GM12873 (cell line): Measurements from ENCODE around the gene SLC6A5.

ENCODE experiments used
- TF ChIP-seq, protein P1 (sequence below): IDR thresholded peaks from 2 replicates; pipeline ENCODE4 v1.5.1; 2012; ENCODE audit warnings: low read depth, mild to moderate bottlenecking, moderate library complexity, low read length, control low read depth; ENCODE audit not compliant: insufficient read depth; ENCODE audit errors: missing control alignments

The SLC6A5 gene

DNA sequence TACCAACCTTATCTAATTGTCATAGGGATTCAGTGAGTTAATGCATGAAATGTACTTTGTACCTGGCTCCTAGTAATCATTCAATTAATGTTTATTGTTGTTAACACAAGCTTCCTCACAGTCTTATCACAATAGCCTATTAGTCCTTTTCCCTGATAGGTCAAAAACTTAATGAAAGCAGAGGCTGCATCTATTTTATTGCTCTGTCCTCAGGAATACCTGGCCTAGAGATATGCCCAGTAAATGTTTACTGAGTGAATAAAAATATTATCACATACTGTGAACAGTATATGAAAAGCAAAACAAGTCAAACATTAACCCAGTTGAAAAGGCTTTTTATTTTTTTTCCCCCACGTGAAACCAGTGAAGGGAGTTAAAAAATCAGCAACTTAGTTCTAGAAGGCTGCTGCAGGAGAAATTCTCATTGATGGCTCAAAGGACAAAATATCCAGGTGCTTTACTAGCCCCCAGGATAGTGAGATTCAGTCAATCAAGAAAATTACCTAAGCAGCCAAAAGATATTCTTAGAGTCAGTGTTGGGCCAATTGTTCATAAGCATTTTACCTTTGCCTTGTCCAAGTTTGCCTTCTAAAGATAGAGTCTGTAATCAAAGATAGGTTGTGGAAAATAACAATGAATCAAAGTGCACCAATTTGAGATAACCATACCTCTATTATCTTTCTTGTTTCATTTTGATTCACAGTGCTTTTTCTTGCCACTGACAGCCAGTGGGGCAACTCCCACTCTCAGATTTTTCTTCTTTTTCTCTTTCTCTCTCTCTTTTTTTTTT, 34.4 kb upstream of the SLC6A5 start:
- TF ChIP-seq, protein P1, sequence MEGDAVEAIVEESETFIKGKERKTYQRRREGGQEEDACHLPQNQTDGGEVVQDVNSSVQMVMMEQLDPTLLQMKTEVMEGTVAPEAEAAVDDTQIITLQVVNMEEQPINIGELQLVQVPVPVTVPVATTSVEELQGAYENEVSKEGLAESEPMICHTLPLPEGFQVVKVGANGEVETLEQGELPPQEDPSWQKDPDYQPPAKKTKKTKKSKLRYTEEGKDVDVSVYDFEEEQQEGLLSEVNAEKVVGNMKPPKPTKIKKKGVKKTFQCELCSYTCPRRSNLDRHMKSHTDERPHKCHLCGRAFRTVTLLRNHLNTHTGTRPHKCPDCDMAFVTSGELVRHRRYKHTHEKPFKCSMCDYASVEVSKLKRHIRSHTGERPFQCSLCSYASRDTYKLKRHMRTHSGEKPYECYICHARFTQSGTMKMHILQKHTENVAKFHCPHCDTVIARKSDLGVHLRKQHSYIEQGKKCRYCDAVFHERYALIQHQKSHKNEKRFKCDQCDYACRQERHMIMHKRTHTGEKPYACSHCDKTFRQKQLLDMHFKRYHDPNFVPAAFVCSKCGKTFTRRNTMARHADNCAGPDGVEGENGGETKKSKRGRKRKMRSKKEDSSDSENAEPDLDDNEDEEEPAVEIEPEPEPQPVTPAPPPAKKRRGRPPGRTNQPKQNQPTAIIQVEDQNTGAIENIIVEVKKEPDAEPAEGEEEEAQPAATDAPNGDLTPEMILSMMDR = no peak

DNA sequence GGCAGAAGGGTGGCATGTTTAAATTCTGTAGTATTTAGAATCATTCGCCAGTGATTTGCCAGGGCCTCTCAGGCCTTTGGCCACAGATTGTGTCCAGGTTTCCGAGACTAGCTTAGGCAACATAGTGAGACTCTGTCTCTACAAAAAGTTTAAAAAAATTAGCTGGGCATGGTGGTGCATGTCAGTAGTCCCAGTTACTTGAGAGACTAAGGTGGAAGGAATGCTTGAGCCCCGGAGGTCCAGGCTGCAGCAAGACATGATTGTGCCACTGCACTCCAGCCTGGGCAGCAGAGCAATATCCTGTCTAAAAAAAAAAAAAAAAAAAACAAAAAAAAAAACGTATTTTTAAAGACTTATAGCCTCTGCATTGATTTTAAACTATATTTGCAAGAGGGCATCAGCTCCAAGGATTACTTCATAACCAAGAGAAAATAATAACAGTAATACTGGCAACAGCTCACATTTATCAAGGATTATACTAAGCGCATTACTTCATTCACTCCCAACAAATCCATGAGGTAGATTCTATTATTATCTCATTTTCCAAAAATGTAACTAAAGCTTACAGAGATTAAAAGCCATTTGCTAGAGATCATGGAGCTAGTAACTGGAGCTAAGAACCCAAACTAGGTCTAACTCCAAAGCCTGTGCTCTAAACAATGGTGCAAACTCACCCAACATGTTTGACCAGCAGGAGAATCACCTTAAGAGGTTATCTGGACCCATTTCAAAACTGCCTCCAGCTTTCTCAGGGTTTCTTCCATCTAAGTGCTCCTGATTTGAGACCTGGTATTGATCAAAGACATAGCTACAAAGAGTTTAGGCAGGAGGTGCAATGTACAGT, 32.6 kb upstream of the SLC6A5 start:
- TF ChIP-seq, protein P1 = no peak

DNA sequence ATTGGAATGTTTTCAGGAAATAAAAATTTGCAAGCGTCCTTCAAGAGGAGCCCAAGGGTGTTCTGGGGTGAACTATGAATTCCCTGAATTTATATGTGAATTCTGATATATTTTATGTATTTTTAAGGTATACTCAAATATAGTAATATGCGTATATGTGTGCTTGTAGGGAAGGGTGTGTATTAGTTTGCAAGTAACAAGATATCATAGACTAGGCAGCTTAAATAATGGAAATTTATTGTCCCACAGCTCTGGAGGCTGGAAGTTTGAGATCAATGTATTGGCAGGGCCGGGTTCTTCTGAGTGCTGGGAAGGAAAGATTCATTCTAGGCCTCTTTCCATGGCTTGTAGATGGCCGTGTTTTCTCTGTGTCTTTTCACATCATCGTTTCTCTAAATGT, 16.2 kb upstream of the SLC6A5 start:
- TF ChIP-seq, protein P1 = no peak

DNA sequence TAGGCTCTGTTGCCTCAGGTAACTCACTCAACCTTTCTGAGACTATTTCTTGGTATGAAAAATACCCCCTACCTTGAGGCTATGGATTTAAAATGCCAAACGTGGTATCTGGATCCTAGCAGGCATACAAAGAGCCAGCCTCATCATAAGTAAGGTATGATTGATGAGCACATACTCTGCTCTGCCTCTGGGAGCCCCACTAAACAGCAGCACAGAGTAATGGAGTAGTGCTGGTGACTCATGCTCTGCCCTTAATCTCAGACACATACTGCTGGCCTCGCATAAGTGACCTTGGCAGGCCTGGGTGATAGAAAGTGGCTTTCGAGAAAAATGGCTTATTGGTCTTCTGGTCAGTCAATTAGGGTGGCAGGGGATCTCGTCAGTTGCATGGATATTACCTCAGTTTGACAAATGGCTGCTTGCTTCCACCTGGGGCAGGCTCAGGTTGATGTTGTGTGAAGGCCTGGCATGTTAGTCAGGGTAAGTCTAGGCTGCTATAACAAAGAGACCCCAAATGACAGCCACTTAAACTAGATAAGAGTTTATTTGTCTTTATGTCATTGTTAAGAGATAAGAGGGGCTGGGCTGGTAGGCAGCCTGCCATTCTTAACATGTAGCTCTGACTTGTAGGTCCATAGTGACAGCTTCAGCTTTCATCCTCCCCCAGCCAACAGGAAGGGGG, 15.2 kb upstream of the SLC6A5 start:
- TF ChIP-seq, protein P1 = no peak

GRCh38 chr11:20589796-20590195, 9.6 kb upstream of the SLC6A5 start:
- TF ChIP-seq, protein P1 = no peak

GRCh38 chr11:20590381-20590780, 9.0 kb upstream of the SLC6A5 start:
- TF ChIP-seq, protein P1 = no peak

DNA sequence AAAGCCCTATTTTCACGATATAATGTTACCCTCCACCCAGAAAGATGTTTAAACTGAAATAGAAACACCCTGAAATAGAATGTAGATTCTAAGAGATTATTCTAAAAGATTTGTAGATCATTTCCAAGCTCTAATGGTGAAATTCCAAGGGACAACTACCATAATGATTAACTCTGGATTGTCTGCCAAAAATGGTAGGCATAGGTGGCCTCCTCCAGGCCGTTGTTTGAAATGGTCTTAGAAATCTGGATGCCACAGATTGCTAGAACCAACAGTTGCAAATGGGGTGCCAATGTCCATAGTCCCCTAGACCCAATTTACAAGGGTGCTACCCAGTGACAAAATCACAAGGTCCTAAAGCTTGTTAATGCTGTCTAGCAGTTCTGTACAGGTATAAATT, 6.7 kb upstream of the SLC6A5 start:
- TF ChIP-seq, protein P1 = no peak
